OCI-LY3 (cell line): ENCODE measurements around the gene MIPOL1.
"Not testable (repeated sequence)": the region's sequence is repeated elsewhere in the genome, so short reads cannot be mapped to it uniquely, and the experiment has no call there.

Experiments used
- H2AFZ ChIP-seq: fragments of 200-600, 300-600 bp; shearing (Covaris generic); 2 replicates; pipeline ENCODE4 v1.6.0; 2014; ENCODE audit warnings: antibody characterized with exemption, low read depth, low read length
- H3K27ac ChIP-seq: fragments of 200-600, 300-600 bp; sonication (generic); 2 replicates; pipeline ENCODE4 v1.5.1; 2014; ENCODE audit warnings: mild to moderate bottlenecking, low read length, moderate library complexity, mixed read lengths
- H3K27me3 ChIP-seq: fragments of 200-600, 300-600 bp; sonication (generic); 2 replicates; pipeline ENCODE4 v1.6.1; 2014; ENCODE audit warnings: low read depth, low read length, mixed read lengths
- H3K36me3 ChIP-seq: fragments of 200-600, 300-600 bp; sonication (generic); replicated peaks from 2 replicates; pipeline ENCODE3; 2014; ENCODE audit warnings: low read depth, low read length, mixed read lengths
- H3K4me1 ChIP-seq: fragments of 300-600, 200-600 bp; sonication (generic); 2 replicates; pipeline ENCODE4 v1.6.1; 2014; ENCODE audit warnings: low read length, mixed read lengths
- H3K4me2 ChIP-seq: fragments of 200-600, 300-600 bp; sonication (generic); 2 replicates; pipeline ENCODE4 v1.6.1; 2014; ENCODE audit warnings: low read length, mixed read lengths
- H3K4me3 ChIP-seq: fragments of 300-600, 200-600 bp; sonication (generic); 2 replicates; pipeline ENCODE4 v1.5.1; 2014; ENCODE audit warnings: antibody characterized with exemption, mild to moderate bottlenecking, low read length, moderate library complexity
- H3K79me2 ChIP-seq: fragments of 300-600, 200-600 bp; shearing (Covaris generic); 2 replicates; pipeline ENCODE4 v1.6.1; 2014; ENCODE audit warnings: mild to moderate bottlenecking, low read length, mixed read lengths
- H3K9ac ChIP-seq: fragments of 300-600, 200-600 bp; shearing (Covaris generic); 2 replicates; pipeline ENCODE4 v1.6.0; 2014; ENCODE audit warnings: mild to moderate bottlenecking, low read length, moderate library complexity
- H3K9me3 ChIP-seq: fragments of 200-600, 300-600 bp; shearing (Covaris generic); 2 replicates; pipeline ENCODE4 v1.6.1; 2014; ENCODE audit warnings: low read length, mixed read lengths; ENCODE audit not compliant: insufficient read depth
- H4K20me1 ChIP-seq: fragments of 200-600, 300-600 bp; sonication (generic); 2 replicates; pipeline ENCODE4 v1.6.1; 2016; ENCODE audit warnings: low read length, mixed read lengths; ENCODE audit not compliant: insufficient read depth
- CTCF ChIP-seq: fragments of 200-600, 300-600 bp; sonication (generic); IDR thresholded peaks from 2 replicates; pipeline ENCODE4 v1.5.1; 2014; ENCODE audit warnings: antibody characterized with exemption, low read length, low read depth
- EZH2phosphoT487 ChIP-seq: fragments of 200-600 bp; shearing (Covaris generic); IDR thresholded peaks from 2 replicates; pipeline ENCODE4 v1.6.1; 2018; ENCODE audit warnings: antibody characterized with exemption, mixed run types, low read depth

Gene MIPOL1

GRCh38 chr14:37215345-37215744 is 17.6 kb downstream of the MIPOL1 start:
- no peaks in the 10 kb centered on the region for H3K36me3 ChIP-seq
- no peak overlapping the region for H3K9ac ChIP-seq
- H3K79me2 ChIP-seq: no peaks in the 10 kb centered on the region
- no peak overlapping the region for H3K27ac ChIP-seq
- no peak for TF ChIP-seq CTCF
- TF ChIP-seq EZH2phosphoT487: no peak
- H3K4me1 ChIP-seq: no peaks in the 10 kb centered on the region
- H2AFZ ChIP-seq: no peak overlapping the region
- H3K4me3 ChIP-seq: no peak overlapping the region
- H3K27me3 ChIP-seq: no peaks in the 10 kb centered on the region
- no peak overlapping the region for H3K4me2 ChIP-seq
- H3K9me3 ChIP-seq: no peaks in the 10 kb centered on the region
- H4K20me1 ChIP-seq: no peaks in the 10 kb centered on the region

- no peak overlapping the region for H3K4me3 ChIP-seq
- no peaks in the 10 kb centered on the region for H4K20me1 ChIP-seq
- H3K79me2 ChIP-seq: no peaks in the 10 kb centered on the region
- peaks cover 8% of the 10 kb centered on the region for H3K4me1 ChIP-seq
- H3K9ac ChIP-seq: no peak overlapping the region
- H2AFZ ChIP-seq: no peak overlapping the region
- H3K9me3 ChIP-seq: 0 out of 2 replicates have a peak, but pooled peaks cover 4% of the 10 kb centered on the region
- no peak overlapping the region for H3K4me2 ChIP-seq
- no peaks in the 10 kb centered on the region for H3K36me3 ChIP-seq
- H3K27me3 ChIP-seq: no peaks in the 10 kb centered on the region
- H3K27ac ChIP-seq: no peak overlapping the region
- TF ChIP-seq EZH2phosphoT487: no peak
- TF ChIP-seq CTCF: no peak
Measured at GRCh38 chr14:37221073-37221472, 23.3 kb downstream of the MIPOL1 start.

- Histone ChIP-seq H3K4me3 (no peak overlapping the region), H3K36me3 (no peaks in the 10 kb centered on the region), H3K9ac (no peak overlapping the region), H3K4me1 (peaks cover 8% of the 10 kb centered on the region), H2AFZ (no peak overlapping the region), H3K9me3 (0 out of 2 replicates have a peak, but pooled peaks cover 4% of the 10 kb centered on the region), H3K4me2 (no peak overlapping the region), H3K79me2 (no peaks in the 10 kb centered on the region), H3K27me3 (peaks cover 4% of the 10 kb centered on the region; the same call in 1 of the 2 replicates), H3K27ac (peak overlapping the region; percentile 27; the same call in 1 of the 2 replicates), H4K20me1 (no peaks in the 10 kb centered on the region)
- TF ChIP-seq CTCF: no peak
- TF ChIP-seq EZH2phosphoT487: no peak
Measured at GRCh38 chr14:37223947-37224474, 26.3 kb downstream of the MIPOL1 start.

- not testable (repeated sequence) for H3K9ac ChIP-seq, H3K4me1 ChIP-seq, H3K36me3 ChIP-seq, H3K27ac ChIP-seq, H3K4me2 ChIP-seq, H2AFZ ChIP-seq, H3K9me3 ChIP-seq, H4K20me1 ChIP-seq, H3K4me3 ChIP-seq, H3K79me2 ChIP-seq, H3K27me3 ChIP-seq
Measured at GRCh38 chr14:37225668-37226067, 27.9 kb downstream of the MIPOL1 start.
